Endothelial cell of umbilical vein (primary cell): ENCODE measurements around the gene PPM1N.

Experiments
- EZH2 ChIP-seq: IDR thresholded peaks from 2 replicates; pipeline ENCODE4 v1.6.1; 2012; ENCODE audit warnings: borderline replicate concordance, low read depth, mild to moderate bottlenecking, moderate library complexity, low read length, inconsistent platforms; ENCODE audit not compliant: severe bottlenecking
- GATA2 ChIP-seq: IDR thresholded peaks from 2 replicates; pipeline ENCODE4 v1.7.0; 2011; ENCODE audit warnings: low read depth, mild to moderate bottlenecking, moderate library complexity, mixed read lengths, low read length; ENCODE audit not compliant: insufficient read length, insufficient read depth
- POLR2A ChIP-seq: IDR thresholded peaks from 2 replicates; pipeline ENCODE4 v1.6.1; 2012; ENCODE audit warnings: low read depth, mild to moderate bottlenecking, control low read depth, low read length
- POLR2AphosphoS5 ChIP-seq: IDR thresholded peaks from 2 replicates; pipeline ENCODE4 v1.6.1; 2012; ENCODE audit warnings: low read depth, mild to moderate bottlenecking, control low read depth, low read length, moderate library complexity; ENCODE audit not compliant: insufficient read depth
- TF ChIP-seq, protein P1 (sequence below), 2 donors: IDR thresholded peaks; 1 replicate in 1 of 2; 2 replicates in 1 of 2; pipeline ENCODE4 v1.5.1; 2011; ENCODE audit warnings: low read length in 2 of 2, mild to moderate bottlenecking in 2 of 2, moderate library complexity in 2 of 2, control low read depth in 1 of 2, inconsistent platforms in 1 of 2, low read depth in 1 of 2; ENCODE audit not compliant: insufficient read depth in 1 of 2; ENCODE audit errors: extremely low read depth in 1 of 2

DNA sequence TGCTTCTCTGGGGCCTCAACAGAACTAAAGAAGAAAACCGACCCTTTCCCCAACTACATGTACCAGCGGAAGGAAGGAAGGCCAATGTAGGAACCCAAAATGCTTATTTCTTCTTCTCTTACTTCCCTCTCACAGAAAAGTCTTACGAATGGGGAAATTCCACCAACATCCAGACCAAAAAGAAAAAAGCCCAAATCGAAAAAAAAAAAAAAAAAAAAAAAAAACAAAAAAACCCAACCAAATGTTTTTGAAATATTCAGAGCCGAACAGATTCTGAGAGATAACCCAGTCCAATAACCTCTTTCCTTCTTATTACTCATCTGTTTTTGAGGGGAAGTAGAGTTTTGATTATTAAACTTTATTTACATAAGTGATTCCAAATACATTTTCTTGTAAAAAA is 3.9 kb downstream of the PPM1N start:
- TF ChIP-seq, protein P1, sequence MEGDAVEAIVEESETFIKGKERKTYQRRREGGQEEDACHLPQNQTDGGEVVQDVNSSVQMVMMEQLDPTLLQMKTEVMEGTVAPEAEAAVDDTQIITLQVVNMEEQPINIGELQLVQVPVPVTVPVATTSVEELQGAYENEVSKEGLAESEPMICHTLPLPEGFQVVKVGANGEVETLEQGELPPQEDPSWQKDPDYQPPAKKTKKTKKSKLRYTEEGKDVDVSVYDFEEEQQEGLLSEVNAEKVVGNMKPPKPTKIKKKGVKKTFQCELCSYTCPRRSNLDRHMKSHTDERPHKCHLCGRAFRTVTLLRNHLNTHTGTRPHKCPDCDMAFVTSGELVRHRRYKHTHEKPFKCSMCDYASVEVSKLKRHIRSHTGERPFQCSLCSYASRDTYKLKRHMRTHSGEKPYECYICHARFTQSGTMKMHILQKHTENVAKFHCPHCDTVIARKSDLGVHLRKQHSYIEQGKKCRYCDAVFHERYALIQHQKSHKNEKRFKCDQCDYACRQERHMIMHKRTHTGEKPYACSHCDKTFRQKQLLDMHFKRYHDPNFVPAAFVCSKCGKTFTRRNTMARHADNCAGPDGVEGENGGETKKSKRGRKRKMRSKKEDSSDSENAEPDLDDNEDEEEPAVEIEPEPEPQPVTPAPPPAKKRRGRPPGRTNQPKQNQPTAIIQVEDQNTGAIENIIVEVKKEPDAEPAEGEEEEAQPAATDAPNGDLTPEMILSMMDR (IDR thresholded peaks at IDR 0.05; ENCODE audit: extremely low read depth in 1 of 2, insufficient read depth in 1 of 2, low read depth in 1 of 2, low read length in 2 of 2), result no peak
- TF ChIP-seq POLR2AphosphoS5 (no peak), POLR2A (no peak), GATA2 (no peak), EZH2 (no peak)
